IMR-90 (cell line): ENCODE measurements around the gene CFAP92.

Source experiments
- CEBPB ChIP-seq: IDR thresholded peaks from 2 replicates; pipeline ENCODE4 v1.6.1; 2012; ENCODE audit warnings: low read depth, low read length, improper control_type of control experiment
- MAFK ChIP-seq: IDR thresholded peaks from 2 replicates; pipeline ENCODE4 v1.6.1; 2012; ENCODE audit warnings: low read depth, low read length, improper control_type of control experiment
- POLR2A ChIP-seq: IDR thresholded peaks from 2 replicates; pipeline ENCODE4 v1.6.1; 2012; ENCODE audit warnings: mild to moderate bottlenecking, low read depth, low read length
- RCOR1 ChIP-seq: IDR thresholded peaks from 2 replicates; pipeline ENCODE4 v1.6.1; 2012; ENCODE audit warnings: mild to moderate bottlenecking, low read length, improper control_type of control experiment; ENCODE audit not compliant: insufficient replicate concordance
- SMC3 ChIP-seq: fragments of 150-350 bp; IDR thresholded peaks from 2 replicates; pipeline ENCODE4 v1.6.1; 2016; ENCODE audit warnings: low read depth, mild to moderate bottlenecking, antibody characterized with exemption, low read length, moderate library complexity
- TF ChIP-seq, protein P1 (sequence below): conservative IDR thresholded peaks from 2 replicates; pipeline ENCODE4 v1.5.1; 2012; ENCODE audit warnings: mild to moderate bottlenecking, low read depth, low read length, improper control_type of control experiment

DNA sequence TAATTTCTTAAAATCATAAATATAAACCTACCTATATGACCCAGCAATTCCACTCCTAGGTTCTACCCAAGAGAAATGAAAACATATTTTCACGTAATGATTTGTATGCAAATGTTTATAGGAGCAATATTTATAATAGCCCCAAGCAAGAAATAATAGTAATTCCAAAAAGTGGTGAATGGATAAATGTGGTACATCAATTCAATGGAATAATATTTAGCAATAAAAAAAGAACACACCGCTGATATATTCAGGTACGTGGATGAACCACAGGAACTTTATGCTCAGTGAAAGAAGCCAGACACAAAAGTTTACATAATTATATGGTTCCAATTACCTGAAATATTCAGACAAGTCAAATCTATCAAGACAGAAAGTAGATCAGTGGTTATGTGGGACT is 64.5 kb downstream of the CFAP92 start:
- TF ChIP-seq, protein P1, sequence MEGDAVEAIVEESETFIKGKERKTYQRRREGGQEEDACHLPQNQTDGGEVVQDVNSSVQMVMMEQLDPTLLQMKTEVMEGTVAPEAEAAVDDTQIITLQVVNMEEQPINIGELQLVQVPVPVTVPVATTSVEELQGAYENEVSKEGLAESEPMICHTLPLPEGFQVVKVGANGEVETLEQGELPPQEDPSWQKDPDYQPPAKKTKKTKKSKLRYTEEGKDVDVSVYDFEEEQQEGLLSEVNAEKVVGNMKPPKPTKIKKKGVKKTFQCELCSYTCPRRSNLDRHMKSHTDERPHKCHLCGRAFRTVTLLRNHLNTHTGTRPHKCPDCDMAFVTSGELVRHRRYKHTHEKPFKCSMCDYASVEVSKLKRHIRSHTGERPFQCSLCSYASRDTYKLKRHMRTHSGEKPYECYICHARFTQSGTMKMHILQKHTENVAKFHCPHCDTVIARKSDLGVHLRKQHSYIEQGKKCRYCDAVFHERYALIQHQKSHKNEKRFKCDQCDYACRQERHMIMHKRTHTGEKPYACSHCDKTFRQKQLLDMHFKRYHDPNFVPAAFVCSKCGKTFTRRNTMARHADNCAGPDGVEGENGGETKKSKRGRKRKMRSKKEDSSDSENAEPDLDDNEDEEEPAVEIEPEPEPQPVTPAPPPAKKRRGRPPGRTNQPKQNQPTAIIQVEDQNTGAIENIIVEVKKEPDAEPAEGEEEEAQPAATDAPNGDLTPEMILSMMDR, result no peak
- no peak for TF ChIP-seq POLR2A
- TF ChIP-seq RCOR1, result no peak
- TF ChIP-seq MAFK, result no peak
- no peak for TF ChIP-seq CEBPB
- no peak for TF ChIP-seq SMC3
